ENCODE measurements around the gene ZNF618.

ZNF618 gene

GRCh38 chr9:113998525-113999255 lies 122.6 kb downstream of the ZNF618 start:
- DNase-seq (ENCODE audit: extremely low read depth in 1 of 2, low read depth in 1 of 2) = no peak

GRCh38 chr9:113999256-114000062 lies 123.3 kb downstream of the ZNF618 start:
- no peak for DNase-seq (ENCODE audit: extremely low read depth in 1 of 2, low read depth in 1 of 2)

- DNase-seq (ENCODE audit: extremely low read depth in 1 of 2, low read depth in 1 of 2) = no peak
These were observed 124.0 kb downstream of the ZNF618 start for GRCh38 chr9:114000063-114000454.

GRCh38 chr9:114000671-114001409 lies 124.7 kb downstream of the ZNF618 start:
- no peak for DNase-seq (ENCODE audit: extremely low read depth in 1 of 2, low read depth in 1 of 2)

- no peak for DNase-seq (ENCODE audit: extremely low read depth in 1 of 2, low read depth in 1 of 2)
These were observed 125.2 kb downstream of the ZNF618 start for GRCh38 chr9:114001410-114001685.

GRCh38 chr9:114001794-114002261 lies 125.7 kb downstream of the ZNF618 start:
- DNase-seq (ENCODE audit: extremely low read depth in 1 of 2, low read depth in 1 of 2) = no peak

GRCh38 chr9:114002271-114002985 lies 126.3 kb downstream of the ZNF618 start:
- no peak for DNase-seq (ENCODE audit: extremely low read depth in 1 of 2, low read depth in 1 of 2)

- DNase-seq (ENCODE audit: extremely low read depth in 1 of 2, low read depth in 1 of 2) = no peak
These were observed 126.9 kb downstream of the ZNF618 start for GRCh38 chr9:114002986-114003350.

- DNase-seq (ENCODE audit: extremely low read depth in 1 of 2, low read depth in 1 of 2) = no peak
These were observed 127.2 kb downstream of the ZNF618 start for GRCh38 chr9:114003351-114003750.

- DNase-seq (ENCODE audit: extremely low read depth in 1 of 2, low read depth in 1 of 2) = no peak
These were observed 127.6 kb downstream of the ZNF618 start for GRCh38 chr9:114003758-114004157.

- DNase-seq (ENCODE audit: extremely low read depth in 1 of 2, low read depth in 1 of 2) = no peak
These were observed 128.2 kb downstream of the ZNF618 start for GRCh38 chr9:114004221-114004716.

- DNase-seq (ENCODE audit: extremely low read depth in 1 of 2, low read depth in 1 of 2) = no peak
These were observed 129.5 kb downstream of the ZNF618 start for GRCh38 chr9:114005371-114006154.

GRCh38 chr9:114006155-114006550 lies 130.0 kb downstream of the ZNF618 start:
- no peak for DNase-seq (ENCODE audit: extremely low read depth in 1 of 2, low read depth in 1 of 2)

- no peak for DNase-seq (ENCODE audit: extremely low read depth in 1 of 2, low read depth in 1 of 2)
These were observed 131.0 kb downstream of the ZNF618 start for GRCh38 chr9:114006931-114007691.

- DNase-seq (ENCODE audit: extremely low read depth in 1 of 2, low read depth in 1 of 2) = no peak
These were observed 132.0 kb downstream of the ZNF618 start for GRCh38 chr9:114007991-114008666.

GRCh38 chr9:114008667-114009410 lies 132.7 kb downstream of the ZNF618 start:
- no peak for DNase-seq (ENCODE audit: extremely low read depth in 1 of 2, low read depth in 1 of 2)

GRCh38 chr9:114011313-114011712 lies 135.2 kb downstream of the ZNF618 start:
- DNase-seq (ENCODE audit: extremely low read depth in 1 of 2, low read depth in 1 of 2) = no peak

GRCh38 chr9:114012126-114012525 lies 136.0 kb downstream of the ZNF618 start:
- no peak for DNase-seq (ENCODE audit: extremely low read depth in 1 of 2, low read depth in 1 of 2)
